GM06990 (cell line): ENCODE measurements around the gene ZNF322.

Experiments used
- DNase-seq: peaks from one replicate; pipeline ENCODE4 v3.0.0-alpha.2; 2011; ENCODE audit not compliant: insufficient read length; ENCODE audit errors: extremely low read depth
- H3K27me3 ChIP-seq: replicated peaks from 2 replicates; pipeline ENCODE4 v1.6.0; 2011; ENCODE audit warnings: low read length; ENCODE audit not compliant: control insufficient read depth, insufficient read depth
- H3K36me3 ChIP-seq: 2 replicates; pipeline ENCODE4 v1.5.1; 2011; ENCODE audit warnings: low read length; ENCODE audit not compliant: control insufficient read depth, insufficient read depth
- H3K4me3 ChIP-seq: replicated peaks from 2 replicates; pipeline ENCODE4 v1.5.1; 2011; ENCODE audit warnings: low read depth, mild to moderate bottlenecking, control low read depth, low read length
- TF ChIP-seq, protein P1 (sequence below): IDR thresholded peaks from 2 replicates; pipeline ENCODE4 v1.5.1; 2011; ENCODE audit warnings: low read length, control low read depth, mild to moderate bottlenecking, inconsistent platforms; ENCODE audit not compliant: insufficient read depth, poor library complexity, severe bottlenecking

The ZNF322 gene

DNA sequence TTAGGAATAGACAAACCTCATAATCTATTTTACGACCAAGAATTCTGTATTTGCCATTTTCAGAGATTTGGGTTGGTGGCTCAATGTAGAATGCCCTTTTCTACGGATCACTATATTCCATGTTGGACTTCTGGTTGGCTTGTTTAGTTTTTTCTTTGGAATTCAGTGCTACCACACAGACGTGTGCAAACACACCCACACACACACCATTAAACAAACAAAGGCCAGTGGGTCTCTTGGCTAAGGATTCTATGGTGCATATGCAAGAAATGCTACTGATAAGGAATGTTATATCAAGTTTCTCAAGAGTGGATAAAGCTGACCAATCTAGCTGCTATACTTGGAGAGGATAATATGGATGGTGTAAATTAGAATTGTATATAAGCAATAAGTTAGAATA, 54.7 kb downstream of the ZNF322 start:
- DNase-seq: no peak
- Histone ChIP-seq H3K27me3 (no peaks in the 10 kb centered on the region), H3K4me3 (no peak overlapping the region), H3K36me3 (no peaks in the 10 kb centered on the region)
- TF ChIP-seq, protein P1, sequence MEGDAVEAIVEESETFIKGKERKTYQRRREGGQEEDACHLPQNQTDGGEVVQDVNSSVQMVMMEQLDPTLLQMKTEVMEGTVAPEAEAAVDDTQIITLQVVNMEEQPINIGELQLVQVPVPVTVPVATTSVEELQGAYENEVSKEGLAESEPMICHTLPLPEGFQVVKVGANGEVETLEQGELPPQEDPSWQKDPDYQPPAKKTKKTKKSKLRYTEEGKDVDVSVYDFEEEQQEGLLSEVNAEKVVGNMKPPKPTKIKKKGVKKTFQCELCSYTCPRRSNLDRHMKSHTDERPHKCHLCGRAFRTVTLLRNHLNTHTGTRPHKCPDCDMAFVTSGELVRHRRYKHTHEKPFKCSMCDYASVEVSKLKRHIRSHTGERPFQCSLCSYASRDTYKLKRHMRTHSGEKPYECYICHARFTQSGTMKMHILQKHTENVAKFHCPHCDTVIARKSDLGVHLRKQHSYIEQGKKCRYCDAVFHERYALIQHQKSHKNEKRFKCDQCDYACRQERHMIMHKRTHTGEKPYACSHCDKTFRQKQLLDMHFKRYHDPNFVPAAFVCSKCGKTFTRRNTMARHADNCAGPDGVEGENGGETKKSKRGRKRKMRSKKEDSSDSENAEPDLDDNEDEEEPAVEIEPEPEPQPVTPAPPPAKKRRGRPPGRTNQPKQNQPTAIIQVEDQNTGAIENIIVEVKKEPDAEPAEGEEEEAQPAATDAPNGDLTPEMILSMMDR: no peak

DNA sequence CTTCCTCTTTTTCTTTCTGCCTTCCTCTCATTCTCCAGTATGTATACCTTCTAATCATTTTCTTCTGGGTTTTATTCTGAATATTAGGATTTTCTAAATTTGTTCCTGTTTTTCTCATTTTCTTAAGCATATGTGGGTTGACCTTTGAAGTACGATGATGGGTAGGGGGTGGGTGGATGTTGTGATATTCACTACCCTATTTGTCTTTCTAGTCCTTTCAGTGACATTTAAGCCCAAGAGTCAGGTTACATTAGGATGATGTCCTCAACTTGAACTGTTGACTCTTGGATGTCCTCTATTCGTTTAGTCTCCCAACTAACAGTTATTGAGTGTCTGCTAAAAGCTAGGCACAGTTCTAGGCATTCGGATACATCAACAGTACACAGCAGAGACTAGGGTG, 55.5 kb downstream of the ZNF322 start:
- H3K4me3 ChIP-seq: no peak overlapping the region
- DNase-seq: no peak
- TF ChIP-seq, protein P1: no peak
- H3K36me3 ChIP-seq: no peaks in the 10 kb centered on the region; the same call in 1 of the 2 replicates
- H3K27me3 ChIP-seq: no peaks in the 10 kb centered on the region

DNA sequence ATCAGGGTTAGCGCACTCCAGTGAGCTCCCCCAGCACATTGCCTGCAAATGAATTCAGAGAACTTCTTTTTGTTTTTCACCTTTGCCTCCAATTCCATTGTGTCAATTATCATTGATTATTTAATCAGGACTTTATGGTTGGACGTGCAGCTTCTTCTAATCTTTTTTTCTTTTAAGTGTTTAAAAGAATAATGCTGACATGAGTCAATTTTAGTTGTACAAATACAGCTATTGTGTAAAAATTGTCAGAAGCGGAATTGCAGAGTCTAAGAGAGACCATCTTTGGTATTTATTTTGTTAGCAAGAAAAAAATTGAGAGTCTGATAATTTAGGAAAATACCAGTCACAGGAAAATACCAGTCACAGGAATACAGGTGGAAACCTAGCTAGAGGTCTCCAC, 57.3 kb downstream of the ZNF322 start:
- no peaks in the 10 kb centered on the region for H3K27me3 ChIP-seq
- H3K4me3 ChIP-seq: no peak overlapping the region
- H3K36me3 ChIP-seq: peaks cover 8% of the 10 kb centered on the region
- TF ChIP-seq, protein P1: no peak
- DNase-seq: no peak

DNA sequence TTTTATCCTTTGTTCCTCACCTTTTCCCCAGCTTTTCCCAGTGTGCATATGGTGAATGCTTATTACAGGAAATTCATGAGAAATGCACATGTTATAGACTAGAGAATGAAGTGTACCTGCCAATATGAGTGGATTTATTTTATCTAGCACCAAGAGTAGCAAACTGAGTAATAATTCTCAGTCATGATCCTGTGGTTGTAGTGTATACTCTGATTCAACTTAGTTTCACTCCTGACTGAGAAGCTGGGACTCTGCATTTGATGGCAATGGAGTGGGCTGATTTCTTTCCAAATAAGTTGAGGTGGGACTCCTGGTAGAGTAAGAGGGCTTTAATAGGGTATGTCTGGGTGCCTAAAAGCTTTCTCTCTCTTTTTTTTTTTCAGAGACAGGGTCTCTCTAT, 58.8 kb downstream of the ZNF322 start:
- Histone ChIP-seq H3K4me3 (no peak overlapping the region), H3K27me3 (no peaks in the 10 kb centered on the region), H3K36me3 (peaks cover 8% of the 10 kb centered on the region)
- DNase-seq: no peak
- TF ChIP-seq, protein P1: no peak

DNA sequence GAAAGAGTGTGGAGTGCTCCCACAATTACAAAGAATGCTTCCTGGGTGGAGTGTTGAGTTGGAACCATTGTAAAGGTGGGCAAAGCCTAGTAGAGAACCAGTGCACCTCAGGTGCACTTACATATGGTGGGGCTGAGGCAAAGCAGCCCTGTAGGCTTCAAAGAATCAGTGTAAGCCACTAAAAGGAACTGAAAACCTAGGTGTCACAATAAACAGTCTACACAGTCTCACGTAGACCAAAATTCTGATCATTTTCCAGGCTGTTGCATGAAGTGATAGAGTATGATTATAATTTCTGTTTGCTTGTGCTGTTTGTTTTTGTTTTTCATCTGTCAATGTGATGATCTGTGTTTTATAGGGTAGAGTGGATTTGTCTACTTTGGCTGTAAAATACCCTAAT, 60.0 kb downstream of the ZNF322 start:
- Histone ChIP-seq H3K27me3 (no peaks in the 10 kb centered on the region), H3K4me3 (no peak overlapping the region), H3K36me3 (peaks cover 8% of the 10 kb centered on the region)
- TF ChIP-seq, protein P1: no peak
- DNase-seq: no peak

DNA sequence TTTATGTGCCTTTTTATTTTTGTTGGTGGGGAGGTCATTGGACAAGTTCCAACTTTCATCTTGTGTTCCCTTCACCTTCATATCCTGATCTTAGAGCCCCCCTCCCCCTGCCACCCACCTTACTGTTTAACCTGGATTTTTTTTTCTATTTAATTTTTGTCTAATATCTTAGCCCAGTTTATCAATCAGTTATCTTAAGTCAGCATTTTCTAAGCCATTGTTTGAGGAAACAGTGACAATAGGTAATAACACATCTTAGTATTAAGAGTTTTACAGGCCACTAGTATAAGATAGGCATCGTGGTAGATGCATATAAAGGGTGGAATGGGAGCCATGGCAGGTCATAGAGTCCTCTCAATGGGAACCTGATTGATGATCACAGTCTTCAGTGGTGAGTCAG, 60.4 kb downstream of the ZNF322 start:
- no peaks in the 10 kb centered on the region for H3K27me3 ChIP-seq
- no peak overlapping the region for H3K4me3 ChIP-seq
- TF ChIP-seq, protein P1: no peak
- DNase-seq: no peak
- peaks cover 8% of the 10 kb centered on the region for H3K36me3 ChIP-seq
